Esophagus mucosa (tissue), 1 donor: Measurements from ENCODE around the gene MCOLN1. TPM values are rescaled to one million over a fixed set of nuclear protein-coding genes. Genes with fewer than 3 reads are reported as not detected.

Source experiments
- ATAC-seq: fragments of 200-7000 bp; cut with Tn5 transposase; one replicate; pipeline ENCODE4 v1.9.1; 2020
- total RNA-seq: library from RNA; stranded (reverse); gene quantifications from one replicate; pipeline ENCODE4 v1.2.4, GENCODE V29; 2023
- donor health status: DM: yes; HTN: yes; CAD: no.

MCOLN1 gene
- total RNA-seq, 1 donor from 2014 or later = 9.2 TPM

DNA sequence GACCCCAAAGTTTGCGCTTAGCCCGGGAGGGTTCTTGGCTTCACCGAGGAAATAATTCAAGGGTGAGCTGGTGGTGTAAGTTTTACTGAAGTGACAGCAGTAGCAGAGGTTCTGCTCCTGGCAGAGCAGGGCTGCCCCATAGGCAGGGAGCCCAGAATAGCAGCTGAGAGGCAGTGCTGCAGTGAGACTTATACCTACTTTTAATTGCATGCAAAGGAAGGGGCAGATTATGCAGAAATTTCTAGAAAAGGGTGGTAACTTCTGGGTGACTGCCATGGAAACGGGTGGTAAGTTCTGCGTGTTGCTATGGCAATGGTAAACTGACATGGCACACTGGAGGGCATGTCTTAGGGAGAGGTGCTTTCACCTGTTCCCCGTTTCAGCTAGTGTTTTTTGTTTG is 55.7 kb downstream of the MCOLN1 start:
- ATAC-seq = no peak

DNA sequence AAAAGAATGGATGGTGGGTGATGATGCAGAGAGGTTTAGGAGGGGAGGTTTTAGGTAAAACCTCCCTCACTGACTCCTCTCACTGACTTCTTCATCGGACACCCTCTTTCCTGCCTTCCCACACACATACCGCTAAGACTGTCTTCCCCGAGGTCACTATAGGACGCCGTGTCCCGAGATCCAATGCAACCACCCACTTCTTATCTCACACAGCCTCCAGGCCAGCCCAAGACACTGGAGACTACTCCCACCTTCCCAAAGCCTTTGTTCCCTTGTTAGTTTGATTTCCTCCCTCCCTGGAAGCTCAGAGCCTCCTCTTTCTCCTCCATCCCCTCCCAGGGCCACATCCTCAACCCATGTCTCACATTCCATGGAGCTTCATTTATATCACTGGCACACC is 56.8 kb downstream of the MCOLN1 start:
- ATAC-seq = no peak

DNA sequence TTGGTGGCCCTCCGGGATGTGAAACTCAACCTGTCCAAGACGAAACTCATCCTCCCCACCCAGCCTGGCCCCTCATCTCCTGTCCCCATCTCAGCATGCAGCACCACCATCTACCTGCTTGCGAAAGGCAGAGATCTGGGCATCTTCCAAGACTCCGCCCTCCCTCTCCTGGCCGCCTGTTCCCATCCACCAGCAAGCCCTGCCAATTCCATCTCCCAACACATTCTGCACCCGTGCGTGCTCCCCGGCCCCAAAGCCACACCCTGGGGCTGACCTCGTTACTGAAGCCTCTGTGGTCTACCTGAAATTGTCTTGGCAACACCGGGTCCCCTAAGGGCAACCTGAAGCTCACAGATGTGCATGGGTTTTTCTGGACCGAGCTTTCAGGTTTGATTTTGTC is 60.0 kb downstream of the MCOLN1 start:
- peak; percentile 31 for ATAC-seq

Other genes starting within 250 kb of the MCOLN1 start
- 6.9 TPM for gene INSR, start 228.2 kb upstream of the MCOLN1 start, total RNA-seq
- 18.4 TPM for gene ARHGEF18, start 173.7 kb upstream of the MCOLN1 start, total RNA-seq
- 4.8 TPM for gene PEX11G, start 33.6 kb upstream of the MCOLN1 start, total RNA-seq
- 11.2 TPM for gene ZNF358, start 6.5 kb upstream of the MCOLN1 start, total RNA-seq
- 48.1 TPM for gene PNPLA6, start 13.1 kb downstream of the MCOLN1 start, total RNA-seq
- 21.2 TPM for gene CAMSAP3, start 73.2 kb downstream of the MCOLN1 start, total RNA-seq
- 17.9 TPM for gene XAB2, start 106.9 kb downstream of the MCOLN1 start, total RNA-seq
- gene PET100, start 107.2 kb downstream of the MCOLN1 start, total RNA-seq = 91.7 TPM
- gene PCP2, start 111.1 kb downstream of the MCOLN1 start, total RNA-seq = not detected
- gene STXBP2, start 114.5 kb downstream of the MCOLN1 start, total RNA-seq = 62.7 TPM
- gene RETN, start 146.4 kb downstream of the MCOLN1 start, total RNA-seq = not detected
- 0.24 TPM for gene MCEMP1, start 154.5 kb downstream of the MCOLN1 start, total RNA-seq
- 127 TPM for gene TRAPPC5, start 158.2 kb downstream of the MCOLN1 start, total RNA-seq
- gene FCER2, start 179.5 kb downstream of the MCOLN1 start, total RNA-seq = 0.20 TPM
- not detected for gene CLEC4G, start 209.5 kb downstream of the MCOLN1 start, total RNA-seq
- 0.32 TPM for gene CD209, start 224.9 kb downstream of the MCOLN1 start, total RNA-seq
- not detected for gene CLEC4M, start 240.6 kb downstream of the MCOLN1 start, total RNA-seq